Adipocyte (in vitro differentiated cells): Measurements from ENCODE around the gene DOCK1.

Source experiments
- DNase-seq: peaks from one replicate; pipeline ENCODE4 v3.0.0-alpha.2; 2015; ENCODE audit warnings: low read depth
- H3K27me3 ChIP-seq: replicated peaks from 2 replicates; pipeline ENCODE4 v1.7.0; 2013; ENCODE audit warnings: mild to moderate bottlenecking, low read length, moderate library complexity; ENCODE audit not compliant: control insufficient read depth, insufficient read depth
- H3K36me3 ChIP-seq: 2 replicates; pipeline ENCODE4 v1.7.0; 2013; ENCODE audit warnings: low read length, mild to moderate bottlenecking, moderate library complexity; ENCODE audit not compliant: control insufficient read depth, insufficient read depth, severe bottlenecking
- H3K4me1 ChIP-seq: 2 replicates; pipeline ENCODE4 v1.7.0; 2013; ENCODE audit warnings: mild to moderate bottlenecking, low read length, moderate library complexity; ENCODE audit not compliant: control insufficient read depth, insufficient read depth
- H3K4me3 ChIP-seq: 2 replicates; pipeline ENCODE4 v1.7.0; 2013; ENCODE audit warnings: mild to moderate bottlenecking, low read length, moderate library complexity
- H3K9ac ChIP-seq: 2 replicates; pipeline ENCODE4 v1.7.0; 2013; ENCODE audit warnings: mild to moderate bottlenecking, low read length, moderate library complexity
- H3K9me3 ChIP-seq: 2 replicates; pipeline ENCODE4 v1.7.0; 2013; ENCODE audit warnings: mild to moderate bottlenecking, low read length, moderate library complexity; ENCODE audit not compliant: control insufficient read depth

The DOCK1 gene

DNA sequence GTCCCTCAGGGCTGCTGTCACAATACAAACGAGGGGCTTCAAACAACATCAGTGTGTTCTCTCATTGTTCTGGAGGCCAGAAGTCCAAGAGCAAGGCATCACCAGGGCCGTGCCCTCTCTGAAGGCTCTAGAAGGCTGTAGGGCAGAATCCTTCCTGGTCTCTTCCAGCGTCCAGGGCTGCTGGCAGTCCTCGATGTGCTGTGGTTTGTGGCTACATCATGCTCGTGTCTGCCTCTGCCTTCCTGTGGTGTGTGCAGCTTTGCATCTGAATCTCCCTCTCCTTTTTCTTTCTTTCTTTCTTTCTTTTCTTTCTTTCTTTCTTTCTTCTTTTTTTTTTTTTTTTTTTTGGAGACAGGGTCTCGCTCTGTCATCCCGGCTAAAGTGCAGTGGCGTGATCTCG, 187.7 kb downstream of the DOCK1 start:
- no peak for DNase-seq
- Histone ChIP-seq H3K4me3 (no peak overlapping the region), H3K4me1 (no peaks in the 10 kb centered on the region)

GRCh38 chr10:127094984-127095383, 189.8 kb downstream of the DOCK1 start:
- DNase-seq, result no peak

More for the DNA sequence above, 187.7 kb downstream of the DOCK1 start:
- no peak overlapping the region for H3K9ac ChIP-seq
- H3K27me3 ChIP-seq, result no peaks in the 10 kb centered on the region
- no peaks in the 10 kb centered on the region for H3K9me3 ChIP-seq
- H3K36me3 ChIP-seq, result peaks cover 12% of the 10 kb centered on the region

DNA sequence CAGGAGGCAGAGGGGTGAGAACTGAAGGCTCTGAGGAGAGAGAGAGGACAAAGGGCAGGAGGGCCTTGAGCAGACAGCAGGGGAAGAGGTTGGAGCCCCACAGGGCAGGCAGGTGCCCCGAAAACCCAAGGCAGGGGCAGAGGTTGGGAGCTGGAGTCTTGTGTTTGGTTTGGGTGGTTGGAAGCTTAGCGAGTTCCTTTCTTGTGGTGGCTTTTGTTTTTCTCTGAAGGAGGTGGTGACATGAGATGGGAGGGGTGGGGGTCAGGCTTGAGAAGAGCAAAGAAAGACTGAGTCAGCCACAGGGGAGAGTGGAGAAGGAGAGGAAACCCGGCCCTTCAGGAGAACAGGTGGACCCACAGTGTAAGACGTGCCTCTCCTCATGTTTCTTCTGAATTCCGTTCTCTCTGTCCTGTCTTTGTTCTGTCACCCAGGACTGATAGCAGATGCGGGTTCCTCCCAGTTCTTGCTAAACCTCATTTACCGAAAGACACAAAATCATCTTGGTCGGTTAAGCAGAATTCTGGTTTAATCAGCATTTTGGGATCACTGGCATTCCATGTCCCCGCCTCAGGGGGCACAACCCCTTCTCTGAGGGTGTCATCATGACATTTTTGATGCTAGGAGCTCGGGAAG, 195.9 kb downstream of the DOCK1 start:
- Histone ChIP-seq H3K4me1 (no peaks in the 10 kb centered on the region), H3K36me3 (peaks cover 14% of the 10 kb centered on the region), H3K4me3 (no peak overlapping the region), H3K9ac (no peak overlapping the region), H3K27me3 (no peaks in the 10 kb centered on the region), H3K9me3 (no peaks in the 10 kb centered on the region)
- DNase-seq, result no peak

More at GRCh38 chr10:127094984-127095383, 189.8 kb downstream of the DOCK1 start:
- Histone ChIP-seq H3K9me3 (no peaks in the 10 kb centered on the region), H3K36me3 (peaks cover 22% of the 10 kb centered on the region), H3K4me3 (no peak overlapping the region), H3K27me3 (no peaks in the 10 kb centered on the region), H3K4me1 (no peaks in the 10 kb centered on the region), H3K9ac (no peak overlapping the region)

- no peak overlapping the region for H3K9ac ChIP-seq
- no peaks in the 10 kb centered on the region for H3K4me1 ChIP-seq
- H3K27me3 ChIP-seq, result no peaks in the 10 kb centered on the region
- no peak for DNase-seq
- no peak overlapping the region for H3K4me3 ChIP-seq
- peaks cover 20% of the 10 kb centered on the region for H3K36me3 ChIP-seq
- no peaks in the 10 kb centered on the region for H3K9me3 ChIP-seq
These were observed 196.9 kb downstream of the DOCK1 start for GRCh38 chr10:127102176-127102575.

- H3K9me3 ChIP-seq, result no peaks in the 10 kb centered on the region
- H3K4me1 ChIP-seq, result no peaks in the 10 kb centered on the region
- H3K36me3 ChIP-seq, result peaks cover 28% of the 10 kb centered on the region
- H3K27me3 ChIP-seq, result no peaks in the 10 kb centered on the region
- DNase-seq, result no peak
- H3K4me3 ChIP-seq, result no peak overlapping the region
- H3K9ac ChIP-seq, result no peak overlapping the region
These were observed 209.9 kb downstream of the DOCK1 start for GRCh38 chr10:127115100-127115499.

- H3K9ac ChIP-seq, result no peak overlapping the region
- H3K27me3 ChIP-seq, result no peaks in the 10 kb centered on the region
- peak; percentile 67 for DNase-seq
These were observed 211.9 kb downstream of the DOCK1 start for GRCh38 chr10:127117125-127117524.

GRCh38 chr10:127118034-127118433, 212.8 kb downstream of the DOCK1 start:
- peaks cover 13% of the 10 kb centered on the region for H3K36me3 ChIP-seq
- no peaks in the 10 kb centered on the region for H3K9me3 ChIP-seq
- H3K4me1 ChIP-seq, result no peaks in the 10 kb centered on the region
- no peak overlapping the region for H3K9ac ChIP-seq
- H3K27me3 ChIP-seq, result no peaks in the 10 kb centered on the region
- no peak overlapping the region for H3K4me3 ChIP-seq
- no peak for DNase-seq

More at GRCh38 chr10:127117125-127117524, 211.9 kb downstream of the DOCK1 start:
- Histone ChIP-seq H3K9me3 (no peaks in the 10 kb centered on the region), H3K36me3 (peaks cover 14% of the 10 kb centered on the region), H3K4me1 (no peaks in the 10 kb centered on the region), H3K4me3 (no peak overlapping the region)

GRCh38 chr10:127119936-127120335, 214.7 kb downstream of the DOCK1 start:
- no peaks in the 10 kb centered on the region for H3K4me1 ChIP-seq
- H3K9me3 ChIP-seq, result no peaks in the 10 kb centered on the region
- H3K27me3 ChIP-seq, result no peaks in the 10 kb centered on the region
- no peak overlapping the region for H3K4me3 ChIP-seq
- H3K9ac ChIP-seq, result no peak overlapping the region
- DNase-seq, result no peak
- H3K36me3 ChIP-seq, result peaks cover 5% of the 10 kb centered on the region

DNA sequence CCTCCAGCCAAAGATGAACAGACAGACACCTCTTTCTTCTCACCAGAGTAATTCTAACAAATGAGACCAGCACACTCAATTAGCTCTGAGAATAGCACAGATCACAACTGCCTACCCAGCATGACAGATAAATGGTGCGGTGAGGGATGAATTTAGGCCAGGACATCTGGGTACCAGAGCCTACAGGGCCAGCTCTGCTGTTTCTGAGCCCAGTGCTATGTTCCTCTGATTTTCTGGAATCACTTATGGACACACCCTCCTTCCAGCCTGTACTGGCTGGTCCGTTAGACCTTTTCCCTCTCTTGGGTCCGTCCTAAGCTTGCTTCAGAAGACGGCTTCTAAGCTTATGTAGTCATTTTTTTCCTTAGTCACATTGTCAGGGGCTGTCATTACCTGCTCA, 217.6 kb downstream of the DOCK1 start:
- no peak overlapping the region for H3K4me3 ChIP-seq
- H3K9me3 ChIP-seq, result no peaks in the 10 kb centered on the region
- no peak for DNase-seq
- peaks cover 19% of the 10 kb centered on the region for H3K36me3 ChIP-seq
- no peaks in the 10 kb centered on the region for H3K27me3 ChIP-seq
- H3K4me1 ChIP-seq, result no peaks in the 10 kb centered on the region
- H3K9ac ChIP-seq, result no peak overlapping the region

- H3K4me1 ChIP-seq, result no peaks in the 10 kb centered on the region
These were observed 218.4 kb downstream of the DOCK1 start for GRCh38 chr10:127123626-127124025.

DNA sequence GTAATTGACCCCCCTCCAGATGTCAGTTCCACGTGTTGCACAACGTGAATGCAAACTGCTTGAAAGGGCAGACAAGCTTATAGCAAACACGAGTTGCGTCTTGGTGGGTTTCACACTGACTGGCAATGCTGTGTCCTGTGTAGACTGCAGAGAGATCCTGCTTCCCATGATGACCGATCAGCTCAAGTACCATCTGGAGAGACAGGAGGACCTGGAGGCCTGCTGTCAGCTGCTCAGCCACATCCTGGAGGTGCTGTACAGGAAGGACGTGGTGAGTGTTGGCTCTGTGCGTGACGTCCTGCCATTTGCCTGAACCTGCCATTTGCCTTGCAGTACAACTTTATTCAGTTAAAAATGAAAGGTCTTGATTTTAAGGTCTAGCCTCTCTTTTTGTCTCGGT, 220.1 kb downstream of the DOCK1 start:
- peaks cover 33% of the 10 kb centered on the region for H3K36me3 ChIP-seq

More at GRCh38 chr10:127123626-127124025, 218.4 kb downstream of the DOCK1 start:
- no peak overlapping the region for H3K4me3 ChIP-seq
- no peaks in the 10 kb centered on the region for H3K9me3 ChIP-seq
- H3K36me3 ChIP-seq, result peaks cover 25% of the 10 kb centered on the region
- DNase-seq, result no peak
- H3K27me3 ChIP-seq, result no peaks in the 10 kb centered on the region
- no peak overlapping the region for H3K9ac ChIP-seq

GRCh38 chr10:127127822-127128221, 222.6 kb downstream of the DOCK1 start:
- no peak for DNase-seq
- Histone ChIP-seq H3K4me1 (peaks cover 7% of the 10 kb centered on the region), H3K9ac (no peak overlapping the region), H3K36me3 (peaks cover 37% of the 10 kb centered on the region), H3K9me3 (no peaks in the 10 kb centered on the region), H3K4me3 (no peak overlapping the region), H3K27me3 (no peaks in the 10 kb centered on the region)

More for the DNA sequence above, 220.1 kb downstream of the DOCK1 start:
- DNase-seq, result no peak
- no peak overlapping the region for H3K4me3 ChIP-seq
- no peaks in the 10 kb centered on the region for H3K27me3 ChIP-seq
- H3K4me1 ChIP-seq, result no peaks in the 10 kb centered on the region
- no peaks in the 10 kb centered on the region for H3K9me3 ChIP-seq
- H3K9ac ChIP-seq, result no peak overlapping the region
